HG02885 (cell line): ENCODE results near the gene MLX.
A peak's percentile ranks its signal among the peaks of the same experiment; 100 is the strongest.

Source experiments
- ATAC-seq: cut with Tn5 transposase; IDR thresholded peaks from one replicate; pipeline ENCODE4 v1.9.1; 2021; ENCODE audit warnings: mild to moderate bottlenecking; ENCODE audit not compliant: unreplicated experiment, poor library complexity

The MLX gene, protein sequence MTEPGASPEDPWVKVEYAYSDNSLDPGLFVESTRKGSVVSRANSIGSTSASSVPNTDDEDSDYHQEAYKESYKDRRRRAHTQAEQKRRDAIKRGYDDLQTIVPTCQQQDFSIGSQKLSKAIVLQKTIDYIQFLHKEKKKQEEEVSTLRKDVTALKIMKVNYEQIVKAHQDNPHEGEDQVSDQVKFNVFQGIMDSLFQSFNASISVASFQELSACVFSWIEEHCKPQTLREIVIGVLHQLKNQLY

DNA sequence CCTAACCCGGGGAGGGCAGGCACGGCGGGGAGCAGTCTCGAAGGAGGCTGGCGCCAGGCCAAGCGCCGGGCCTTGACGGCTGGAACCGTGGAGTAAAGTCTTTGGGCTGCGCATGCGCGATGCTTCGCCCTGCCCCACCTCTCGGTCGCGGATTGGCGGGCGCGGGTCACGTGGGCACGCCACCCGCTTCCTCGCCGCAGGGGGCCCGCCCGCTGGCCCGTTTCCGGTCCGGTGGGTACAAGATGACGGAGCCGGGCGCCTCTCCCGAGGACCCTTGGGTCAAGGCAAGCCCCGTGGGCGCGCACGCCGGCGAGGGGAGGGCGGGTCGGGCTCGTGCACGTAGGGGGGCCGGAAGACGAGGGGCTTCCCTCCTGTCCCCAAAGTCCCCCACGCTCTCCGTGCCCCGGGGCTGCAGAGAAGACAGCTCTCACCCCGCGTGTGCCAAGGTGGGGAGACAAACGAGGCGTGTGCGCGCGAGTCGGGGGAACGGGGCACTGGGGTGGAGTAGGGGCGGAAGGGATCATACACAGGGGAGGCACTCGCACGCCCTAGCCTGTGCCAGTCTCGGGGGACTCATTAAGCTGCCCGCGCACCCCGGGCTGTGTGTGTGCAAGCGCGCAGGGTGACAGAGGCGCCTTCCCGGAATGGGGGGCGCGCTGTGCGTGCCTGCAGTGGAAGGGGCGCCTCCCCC is at the start of gene MLX:
TSS of gene MLX (plus strand) at position 218 of the 691 bp plus-strand sequence. CDS start at position 243, 25 bp downstream.
- ATAC-seq: peak; percentile 72

DNA sequence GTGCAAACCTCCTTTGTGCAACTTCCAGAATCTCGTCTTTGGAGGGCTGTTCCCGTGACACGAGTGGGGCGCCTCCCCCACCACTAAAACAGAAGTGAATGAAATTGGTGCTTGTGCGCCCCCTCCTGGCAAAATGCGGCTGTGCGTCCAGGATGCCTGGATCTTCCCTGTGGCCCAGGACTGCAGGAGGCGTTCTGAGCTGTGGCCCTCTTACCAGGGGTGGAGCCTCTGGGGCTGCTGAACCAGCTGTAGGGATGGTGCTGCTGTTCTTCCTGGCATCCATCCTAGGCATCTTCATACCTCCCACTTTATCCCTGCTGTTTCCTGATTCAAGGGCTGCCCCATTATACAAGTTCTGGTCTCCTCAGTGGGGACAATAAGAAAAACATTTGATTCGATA is 49.4 kb upstream of the MLX start:
- ATAC-seq: no peak

GRCh38 chr17:42518046-42518754 is 48.7 kb upstream of the MLX start:
- no peak for ATAC-seq

DNA sequence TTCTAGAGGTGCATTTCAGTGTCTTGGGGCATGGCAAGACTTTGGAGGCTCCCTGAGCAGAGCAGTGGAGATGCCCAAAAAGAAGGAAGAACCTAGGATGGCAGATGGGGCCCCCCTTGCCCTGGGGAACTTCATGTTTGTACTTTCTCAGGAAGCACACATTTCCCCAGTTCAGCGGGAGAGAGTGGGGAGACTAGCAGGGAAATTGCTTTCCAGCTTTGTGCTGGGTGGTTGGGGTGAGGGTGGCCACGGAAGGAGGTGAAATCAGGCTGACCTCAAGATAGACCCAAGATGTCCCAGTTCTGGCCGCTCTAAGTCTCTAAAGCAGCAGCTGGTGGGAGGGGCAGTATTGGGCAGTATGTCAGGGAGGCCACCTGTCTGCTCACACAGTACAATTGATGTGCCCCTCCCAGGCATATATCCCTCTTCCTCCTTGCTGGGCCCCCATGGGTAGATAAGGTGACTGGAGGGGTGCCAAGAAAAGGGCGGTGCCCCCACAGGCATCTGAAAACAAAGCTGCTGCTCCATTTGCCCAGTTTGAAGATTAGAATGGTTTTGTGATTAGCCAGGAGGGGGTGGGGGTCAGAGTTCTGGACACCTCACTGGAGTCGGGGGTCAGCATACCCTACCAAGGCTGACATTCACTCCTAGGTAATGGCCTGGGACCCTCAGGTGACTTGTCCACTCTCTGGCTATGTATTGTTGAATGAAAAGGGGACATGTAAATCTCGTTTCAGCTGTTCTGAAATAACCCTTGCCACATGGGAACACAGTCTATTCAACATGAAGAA is 48.0 kb upstream of the MLX start:
- no peak for ATAC-seq

DNA sequence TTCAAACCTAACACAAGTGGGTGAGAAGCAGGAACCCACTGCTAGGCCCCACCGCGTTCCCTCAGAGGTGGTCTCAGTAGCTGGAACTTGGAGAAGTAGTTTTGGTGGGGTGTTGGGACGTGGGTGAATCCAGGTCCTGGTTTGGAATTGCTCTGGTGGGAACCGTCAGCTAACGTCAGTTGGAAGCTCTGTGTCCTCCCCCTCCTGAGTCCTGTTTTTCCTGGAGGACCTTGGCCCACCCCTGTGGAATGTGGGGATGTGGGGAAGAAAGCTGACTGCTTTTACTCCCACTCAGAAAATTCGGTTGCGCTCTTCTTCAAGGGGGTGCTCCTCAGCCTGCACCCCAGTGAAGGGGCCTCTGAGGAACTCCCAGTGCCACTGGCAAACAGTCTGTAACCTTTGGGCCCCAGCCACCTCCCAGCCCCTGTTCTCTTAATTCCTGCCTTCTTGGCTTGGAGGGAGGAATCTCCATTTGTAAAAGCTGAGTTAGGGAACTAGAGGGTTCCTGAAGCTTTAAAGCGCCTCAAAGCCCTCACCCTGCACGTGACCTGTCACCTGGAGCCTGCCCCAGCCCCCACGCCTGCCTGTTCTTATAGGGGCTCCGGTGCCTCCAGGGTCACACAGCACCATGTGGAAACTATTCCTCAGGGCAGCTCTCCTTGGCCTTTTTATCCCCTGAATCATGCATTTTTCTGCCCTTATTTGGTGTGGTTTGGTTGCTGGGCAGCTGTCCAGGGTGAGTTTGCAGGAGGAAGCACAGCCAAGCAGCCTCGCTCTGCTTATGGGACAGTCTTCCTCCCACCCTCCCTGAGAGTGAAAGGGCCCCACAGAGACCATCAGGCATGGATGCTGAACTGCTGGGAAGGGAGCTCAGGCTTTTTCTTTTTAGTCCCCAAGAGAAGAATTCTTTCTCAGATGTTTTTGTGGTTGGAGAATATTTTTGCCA is 47.1 kb upstream of the MLX start:
- ATAC-seq: no peak

GRCh38 chr17:42520540-42520951 is 46.4 kb upstream of the MLX start:
- no peak for ATAC-seq

DNA sequence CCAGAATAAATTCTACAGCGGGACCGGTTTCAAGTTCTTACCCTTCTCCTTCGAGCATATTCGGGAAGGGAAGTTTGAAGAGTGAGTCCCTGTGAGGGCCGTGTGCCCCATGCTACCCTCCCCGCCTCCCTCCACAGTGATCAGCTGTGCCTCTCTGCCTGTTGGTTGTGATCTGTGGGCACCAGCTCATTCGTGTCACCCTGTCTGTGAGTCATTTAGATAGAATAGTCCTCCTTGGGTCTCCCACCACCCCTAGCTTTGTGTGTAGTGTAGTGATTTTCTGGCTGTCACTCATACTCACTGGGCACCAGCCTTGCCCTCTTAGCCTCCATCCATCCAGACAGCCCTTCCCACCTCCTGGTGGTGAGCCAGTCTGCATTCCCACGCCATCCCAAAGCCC is 45.9 kb upstream of the MLX start:
- no peak for ATAC-seq

DNA sequence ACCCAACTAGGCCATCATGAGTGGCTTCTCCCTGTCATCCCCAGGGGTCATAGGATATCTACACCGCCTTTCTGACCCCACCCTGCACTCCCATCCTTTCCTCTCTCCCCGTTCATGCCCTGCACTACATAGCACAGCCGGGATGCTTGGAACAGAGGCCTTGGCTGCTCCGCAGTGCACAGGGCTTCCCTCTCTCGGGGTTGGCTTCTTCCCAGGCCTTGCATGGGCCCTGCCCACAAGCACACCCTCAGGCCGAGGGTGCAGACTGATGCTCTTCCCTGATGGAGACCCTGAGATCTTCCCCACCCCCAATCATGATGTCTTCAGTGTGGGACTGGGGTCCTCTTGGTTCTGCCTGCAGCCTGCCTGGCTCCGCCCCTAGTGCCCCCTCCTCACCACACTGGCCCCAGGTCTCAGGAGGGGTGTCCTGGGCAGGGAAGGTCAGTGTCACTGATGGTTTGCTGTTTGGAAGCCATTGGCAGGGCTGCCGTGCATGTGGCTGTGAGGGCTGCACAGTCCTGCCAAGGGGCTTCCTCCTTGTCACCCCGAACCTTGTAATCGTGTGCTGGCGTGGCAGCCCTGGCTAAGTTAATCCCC is 45.1 kb upstream of the MLX start:
- ATAC-seq: no peak

GRCh38 chr17:42522263-42522790 is 44.6 kb upstream of the MLX start:
- no peak for ATAC-seq

GRCh38 chr17:42522798-42523278 is 44.1 kb upstream of the MLX start:
- ATAC-seq: no peak

GRCh38 chr17:42525221-42525620 is 41.7 kb upstream of the MLX start:
- ATAC-seq: no peak

DNA sequence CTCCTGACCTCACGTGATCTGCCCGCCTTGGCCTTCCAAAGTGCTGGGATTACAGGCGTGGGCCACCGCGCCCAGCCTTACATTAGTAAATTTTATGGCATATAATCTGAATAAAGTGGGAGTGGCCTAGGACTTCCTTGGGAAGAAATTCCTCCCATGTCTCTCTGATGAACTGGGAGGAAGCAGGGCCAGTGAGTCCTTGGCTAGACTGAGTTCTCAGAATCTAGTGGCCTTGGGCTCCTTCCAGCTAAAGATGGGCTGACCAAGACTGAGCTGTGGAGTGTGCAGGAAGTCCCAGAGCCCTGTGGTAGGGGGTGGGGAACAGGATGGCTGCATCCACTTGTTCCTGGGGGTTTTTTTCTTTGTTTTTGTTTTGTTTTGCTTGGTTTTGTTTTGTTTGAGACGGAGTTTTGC is 40.9 kb upstream of the MLX start:
- no peak for ATAC-seq

DNA sequence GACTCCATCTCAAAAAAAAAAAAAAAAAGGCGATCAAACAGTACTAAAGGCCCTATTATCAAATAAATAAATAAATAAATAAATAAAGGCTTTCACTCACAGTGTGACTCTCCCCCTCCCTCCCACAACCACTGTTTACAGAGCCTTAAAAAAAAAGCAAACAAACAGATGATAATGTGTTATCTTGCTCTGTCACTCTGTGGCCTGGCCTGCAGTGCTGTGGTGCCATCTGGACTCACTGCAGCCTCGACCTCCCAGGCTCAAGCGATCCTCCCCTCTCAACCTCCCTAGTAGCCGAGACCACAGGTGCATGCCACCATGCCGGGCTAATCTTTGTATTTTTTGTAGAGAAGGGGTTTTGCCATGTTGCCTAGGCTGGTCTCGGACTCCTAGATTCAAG is 39.0 kb upstream of the MLX start:
- ATAC-seq: no peak

DNA sequence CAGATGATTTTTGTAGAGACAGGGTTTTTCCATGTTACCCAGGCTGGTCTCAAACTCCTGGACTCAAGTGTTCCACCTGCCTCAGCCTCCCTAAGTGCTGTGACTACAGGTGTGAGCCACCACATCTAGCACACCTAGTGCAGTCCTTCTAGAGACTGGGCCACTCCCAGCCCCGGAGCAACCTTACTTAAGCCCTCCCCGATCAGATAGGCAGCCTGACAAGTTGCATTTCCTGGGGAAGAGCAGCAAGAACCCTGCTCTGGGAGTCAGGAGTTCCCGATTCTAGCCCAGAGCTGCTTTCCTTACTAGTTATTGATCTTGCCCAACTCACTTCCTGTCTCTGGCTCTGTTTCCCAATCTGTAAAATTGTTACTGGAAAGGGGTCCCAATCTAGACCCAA is 37.8 kb upstream of the MLX start:
- ATAC-seq: no peak

DNA sequence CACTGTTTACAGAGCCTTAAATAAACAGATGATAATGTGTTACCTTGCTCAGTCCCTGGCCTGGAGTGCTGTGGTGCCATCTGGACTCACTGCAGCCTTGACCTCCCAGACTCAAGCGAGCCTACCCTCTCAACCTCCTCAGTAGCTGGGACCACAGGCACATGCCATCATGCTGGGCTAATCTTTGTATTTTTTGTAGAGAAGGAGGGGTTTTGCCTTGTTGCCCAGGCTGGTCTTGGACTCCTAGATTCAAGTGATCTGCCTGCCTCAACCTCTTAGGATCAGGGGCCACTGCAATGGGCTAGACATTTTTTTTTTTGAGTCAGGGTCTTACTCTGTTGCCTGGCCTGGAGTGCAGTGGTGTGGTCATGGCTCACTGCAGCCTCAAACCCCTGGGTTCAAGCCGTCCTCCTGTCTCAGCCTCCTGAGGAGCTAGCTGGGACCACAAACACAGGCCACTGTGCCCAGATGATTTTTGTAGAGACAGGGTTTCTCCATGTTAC is 35.9 kb upstream of the MLX start:
- ATAC-seq: no peak

GRCh38 chr17:42531455-42532354 is 35.2 kb upstream of the MLX start:
- ATAC-seq: no peak

GRCh38 chr17:42535155-42536047 is 31.5 kb upstream of the MLX start:
- ATAC-seq: no peak
